ENCODE measurements around the gene MRPS27. TPM values are rescaled to one million over a fixed set of nuclear protein-coding genes. Genes with fewer than 3 reads are reported as not detected.

MRPS27 gene
- 39.2 and 51.0 TPM in 2 replicates for total RNA-seq (ENCODE audit: low replicate concordance)

GRCh38 chr5:72319976-72320752, at the start of gene MRPS27, which contains the start of gene PTCD2:
Gene MRPS27, minus strand, starts transcription at chr5:72320240. Its CDS starts 19 bp downstream, at chr5:72320221.
Gene PTCD2, plus strand, starts transcription at chr5:72320373. Its CDS starts 10 bp downstream, at chr5:72320383.

Other genes with a start within 250 kb of the MRPS27 start
- 109 and 145 TPM in 2 replicates for gene MAP1B, start 212.8 kb downstream of the MRPS27 start, total RNA-seq (ENCODE audit: low replicate concordance)
- gene PTCD2, start 133 bp upstream of the MRPS27 start, total RNA-seq (ENCODE audit: low replicate concordance): 6.2 and 6.8 TPM in 2 replicates
- gene ZNF366, start 187.2 kb upstream of the MRPS27 start, total RNA-seq (ENCODE audit: low replicate concordance): under 0.01 and 0.12 TPM in 2 replicates